ENCODE results near the gene CD177. TPM values are rescaled to one million over a fixed set of nuclear protein-coding genes. Genes with fewer than 3 reads are reported as not detected.

The CD177 gene, protein sequence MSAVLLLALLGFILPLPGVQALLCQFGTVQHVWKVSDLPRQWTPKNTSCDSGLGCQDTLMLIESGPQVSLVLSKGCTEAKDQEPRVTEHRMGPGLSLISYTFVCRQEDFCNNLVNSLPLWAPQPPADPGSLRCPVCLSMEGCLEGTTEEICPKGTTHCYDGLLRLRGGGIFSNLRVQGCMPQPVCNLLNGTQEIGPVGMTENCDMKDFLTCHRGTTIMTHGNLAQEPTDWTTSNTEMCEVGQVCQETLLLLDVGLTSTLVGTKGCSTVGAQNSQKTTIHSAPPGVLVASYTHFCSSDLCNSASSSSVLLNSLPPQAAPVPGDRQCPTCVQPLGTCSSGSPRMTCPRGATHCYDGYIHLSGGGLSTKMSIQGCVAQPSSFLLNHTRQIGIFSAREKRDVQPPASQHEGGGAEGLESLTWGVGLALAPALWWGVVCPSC
- 1 to 10 TPM; 3.0 to 6.0 TPM for total RNA-seq
- polyA plus RNA-seq (2013, experiment 1 of 2) = 2.6 TPM
- polyA plus RNA-seq (2013, experiment 2 of 2) = 2.2 TPM
- long read RNA-seq, experiment 1, partial matches to known transcripts = 1 of 3 reads
- long read RNA-seq, experiment 1, other reads (novel, unspliced or antisense) = 0 of 3 reads
- long read RNA-seq, experiment 2, transcript CD177-203 (9 exons, 2,222 nt) = major isoform, 12 of 17 reads
- long read RNA-seq, experiment 2, partial matches to known transcripts = 3 of 17 reads
- long read RNA-seq, experiment 2, other reads (novel, unspliced or antisense) = 2 of 17 reads
- long read RNA-seq, experiment 3, transcript CD177-203 (9 exons, 2,222 nt) = major isoform, 20 of 22 reads
- long read RNA-seq, experiment 3, partial matches to known transcripts = 0 of 22 reads
- long read RNA-seq, experiment 3, other reads (novel, unspliced or antisense) = 2 of 22 reads
- long read RNA-seq, experiment 4, transcript CD177-203 (9 exons, 2,222 nt) = major isoform, 7 of 10 reads
- long read RNA-seq, experiment 4, partial matches to known transcripts = 0 of 10 reads
- long read RNA-seq, experiment 4, other reads (novel, unspliced or antisense) = 3 of 10 reads

DNA sequence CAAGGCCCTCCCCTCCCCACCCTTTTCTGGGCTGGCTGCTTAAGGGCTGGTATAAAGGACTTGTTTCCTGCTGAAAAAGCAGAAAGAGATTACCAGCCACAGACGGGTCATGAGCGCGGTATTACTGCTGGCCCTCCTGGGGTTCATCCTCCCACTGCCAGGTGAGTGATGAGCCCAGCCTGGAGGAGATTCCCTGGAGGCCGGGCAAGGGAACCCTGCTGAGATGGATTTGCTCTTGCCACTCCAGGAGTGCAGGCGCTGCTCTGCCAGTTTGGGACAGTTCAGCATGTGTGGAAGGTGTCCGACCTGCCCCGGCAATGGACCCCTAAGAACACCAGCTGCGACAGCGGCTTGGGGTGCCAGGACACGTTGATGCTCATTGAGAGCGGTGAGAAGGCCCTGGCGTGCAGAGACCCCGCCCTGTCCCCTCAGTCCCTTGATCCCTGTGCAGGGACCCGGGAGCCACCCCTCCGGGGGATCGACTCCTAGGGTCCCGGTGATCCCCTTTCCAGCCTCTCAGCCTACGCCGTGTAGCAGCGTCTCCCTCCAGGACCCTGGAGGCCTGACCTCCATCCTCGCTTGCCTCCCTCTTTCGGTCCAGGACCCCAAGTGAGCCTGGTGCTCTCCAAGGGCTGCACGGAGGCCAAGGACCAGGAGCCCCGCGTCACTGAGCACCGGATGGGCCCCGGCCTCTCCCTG is at the start of gene CD177:
TSS of gene CD177 (plus strand) at position 81 of the 699 bp plus-strand sequence. CDS start at position 110, 29 bp downstream.
- Histone ChIP-seq H3K9ac (ENCODE audit: extremely low read depth, low read length, poor library complexity, severe bottlenecking) (no peak within 1 kb of the TSS), H3K27me3 (ENCODE audit: control insufficient read depth, insufficient read depth, low read length, poor library complexity, severe bottlenecking) (peaks cover 10% of the 10 kb centered on the region), H3K9me3 (ENCODE audit: control insufficient read depth, low read length) (no peaks in the 10 kb centered on the region), H3K4me1 (ENCODE audit: control insufficient read depth, insufficient read depth, low read length) (no peaks in the 10 kb centered on the region), H3K4me3 (ENCODE audit: low read length) (peak within 1 kb of the TSS; percentile 79), H3K27ac (ENCODE audit: low read depth, low read length) (no peak within 1 kb of the TSS), H3K36me3 (ENCODE audit: control insufficient read depth, insufficient read depth, low read length) (no peaks in the 10 kb centered on the region)
- DNase-seq = peak; percentile 66
- H3K4me1 Mint-ChIP-seq = no peaks in the 10 kb centered on the region
- H3K9me3 Mint-ChIP-seq = peaks cover 32% of the 10 kb centered on the region
- WGBS, 2 experiments (ENCODE audit: insufficient coverage in 1 of 2, insufficient read length in 1 of 2) = 13 to 17% methylated on average over 8 to 27 of the region's 27 CpGs
- no peak within 1 kb of the TSS for H3K27ac Mint-ChIP-seq
- H3K36me3 Mint-ChIP-seq (ENCODE audit: low read depth) = no peaks in the 10 kb centered on the region
- no peak for TF ChIP-seq CTCF (conservative IDR thresholded peaks at IDR 0.05)
- H3K4me3 Mint-ChIP-seq = peak within 1 kb of the TSS; percentile 66
- peaks cover 3% of the 10 kb centered on the region for H3K27me3 Mint-ChIP-seq (ENCODE audit: insufficient read depth)

- TF ChIP-seq CTCF (conservative IDR thresholded peaks at IDR 0.05) = no peak
Measured at GRCh38 chr19:43305642-43306041, 47.8 kb upstream of the CD177 start.

GRCh38 chr19:43306097-43306496 is 47.4 kb upstream of the CD177 start:
- no peak for DNase-seq
- H3K4me1 Mint-ChIP-seq = no peaks in the 10 kb centered on the region
- no peaks in the 10 kb centered on the region for H3K27me3 Mint-ChIP-seq (ENCODE audit: insufficient read depth)
- H3K36me3 Mint-ChIP-seq (ENCODE audit: low read depth) = no peaks in the 10 kb centered on the region
- no peak overlapping the region for H3K27ac Mint-ChIP-seq
- Histone ChIP-seq H3K9me3 (ENCODE audit: control insufficient read depth, low read length) (no peaks in the 10 kb centered on the region), H3K4me1 (ENCODE audit: control insufficient read depth, insufficient read depth, low read length) (no peaks in the 10 kb centered on the region), H3K27me3 (ENCODE audit: control insufficient read depth, insufficient read depth, low read length, poor library complexity, severe bottlenecking) (no peaks in the 10 kb centered on the region), H3K4me3 (ENCODE audit: low read length) (no peak overlapping the region), H3K36me3 (ENCODE audit: control insufficient read depth, insufficient read depth, low read length) (no peaks in the 10 kb centered on the region), H3K9ac (ENCODE audit: extremely low read depth, low read length, poor library complexity, severe bottlenecking) (no peak overlapping the region), H3K27ac (ENCODE audit: low read depth, low read length) (no peak overlapping the region)
- H3K9me3 Mint-ChIP-seq = peaks cover 92% of the 10 kb centered on the region
- no peak overlapping the region for H3K4me3 Mint-ChIP-seq
- 70% methylated on average over 1 of the region's 1 CpG; no CpG with 5 or more reads in 1 of the 2 experiments for WGBS, 2 experiments (ENCODE audit: insufficient coverage in 1 of 2, insufficient read length in 1 of 2)
- no peak for TF ChIP-seq CTCF (conservative IDR thresholded peaks at IDR 0.05)

More at GRCh38 chr19:43305642-43306041, 47.8 kb upstream of the CD177 start:
- 76 to 86% methylated on average over 1 to 3 of the region's 5 CpGs for WGBS, 2 experiments (ENCODE audit: insufficient coverage in 1 of 2, insufficient read length in 1 of 2)
- no peak overlapping the region for H3K27ac ChIP-seq (ENCODE audit: low read depth, low read length)
- no peaks in the 10 kb centered on the region for H3K27me3 Mint-ChIP-seq (ENCODE audit: insufficient read depth)
- DNase-seq = no peak
- no peak overlapping the region for H3K4me3 ChIP-seq (ENCODE audit: low read length)
- no peak overlapping the region for H3K27ac Mint-ChIP-seq
- H3K9ac ChIP-seq (ENCODE audit: extremely low read depth, low read length, poor library complexity, severe bottlenecking) = no peak overlapping the region
- H3K36me3 Mint-ChIP-seq (ENCODE audit: low read depth) = no peaks in the 10 kb centered on the region
- H3K4me1 ChIP-seq (ENCODE audit: control insufficient read depth, insufficient read depth, low read length) = no peaks in the 10 kb centered on the region
- no peaks in the 10 kb centered on the region for H3K36me3 ChIP-seq (ENCODE audit: control insufficient read depth, insufficient read depth, low read length)
- no peaks in the 10 kb centered on the region for H3K27me3 ChIP-seq (ENCODE audit: control insufficient read depth, insufficient read depth, low read length, poor library complexity, severe bottlenecking)
- no peaks in the 10 kb centered on the region for H3K4me1 Mint-ChIP-seq
- H3K9me3 Mint-ChIP-seq = peaks cover 93% of the 10 kb centered on the region
- no peaks in the 10 kb centered on the region for H3K9me3 ChIP-seq (ENCODE audit: control insufficient read depth, low read length)
- no peak overlapping the region for H3K4me3 Mint-ChIP-seq
